Thyroid gland (tissue), 4 donors: ENCODE measurements around the gene NTN3.
"Not testable (repeated sequence)": the region's sequence is repeated elsewhere in the genome, so short reads cannot be mapped to it uniquely, and the experiment has no call there.

ENCODE experiments used
- CTCF ChIP-seq, 6 experiments: fragments of 200-600 bp in 3 of 6; fragments of 450-650 bp in 3 of 6; sonication (generic) in 3 of 6; IDR thresholded peaks; one replicate each; pipeline ENCODE4 v1.5.1; 2016 to 2019; ENCODE audit warnings: antibody characterized with exemption in 6 of 6, mild to moderate bottlenecking in 2 of 6, inconsistent platforms in 1 of 6, moderate library complexity in 1 of 6
- POLR2A ChIP-seq, 2 donors: fragments of 450-650 bp; IDR thresholded peaks; one replicate each; pipeline ENCODE4 v1.6.1; 2017; ENCODE audit warnings: antibody characterized with exemption in 2 of 2, mild to moderate bottlenecking in 2 of 2, moderate library complexity in 1 of 2

DNA sequence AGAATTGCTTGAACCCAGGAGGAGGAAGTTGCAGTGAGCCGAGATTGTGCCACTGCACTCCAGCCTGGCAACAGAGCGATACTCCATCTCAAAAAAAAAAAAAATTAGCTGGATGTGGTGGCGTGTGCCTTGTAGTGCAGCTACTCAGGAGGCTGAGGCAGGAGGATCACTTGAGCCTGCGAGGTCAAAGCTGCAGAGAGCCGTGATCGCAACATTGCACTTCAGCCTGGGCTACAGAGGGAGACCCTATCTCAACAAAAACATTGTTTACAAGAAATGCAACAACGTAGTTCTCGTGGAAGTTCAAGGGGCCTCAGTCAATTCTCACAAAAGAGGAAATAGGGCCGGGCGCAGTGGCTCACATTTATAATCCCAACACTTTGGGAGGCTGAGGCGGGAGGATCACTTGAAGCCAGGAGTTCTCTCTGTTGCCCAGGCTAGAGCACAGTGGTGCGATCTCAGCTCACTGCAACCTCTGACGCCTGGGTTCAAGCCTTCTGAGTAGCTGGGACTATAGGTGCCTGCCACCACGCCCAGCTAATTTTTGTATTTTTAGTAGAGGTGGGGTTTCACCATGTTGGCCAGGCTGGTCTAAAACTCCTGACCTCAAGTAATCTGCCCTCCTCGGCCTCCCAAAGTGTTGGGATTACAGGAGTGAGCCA, 29.8 kb upstream of the NTN3 start:
- TF ChIP-seq CTCF, POLR2A (IDR thresholded peaks at IDR 0.05): not testable (repeated sequence)
